GM12878 (cell line): ENCODE data around the gene LBR. TPM values are rescaled to one million over a fixed set of nuclear protein-coding genes. Genes with fewer than 3 reads are reported as not detected.

Experiments used
- ATAC-seq: fragments of 200-7000 bp; cut with Tn5 transposase; 3 replicates; pipeline ENCODE4 v1.9.1; 2020; ENCODE audit warnings: mild to moderate bottlenecking, moderate library complexity
- BruUV-seq: library from RNA; stranded (reverse); fragments of 400-500 nt; replicated peaks from 2 replicates; lab custom pipeline; 2021; lab: Mats Ljungman, UMichigan
- CTCF ChIA-PET: fragments of 300-600 bp; sonication (Branson Sonifier 250); formaldehyde crosslinking; extraction: SDS; loops from one replicate; lab custom pipeline; 2021; ENCODE audit warnings: inconsistent platforms; lab: Yijun Ruan, JAX
- POLR2A ChIA-PET: fragments of 350-600 bp; formaldehyde crosslinking; extraction: SDS; loops from one replicate; lab custom pipeline; 2021; ENCODE audit warnings: inconsistent platforms; lab: Charles Lee
- RAD21 ChIA-PET: fragments of 300-600 bp; sonication (Branson Sonifier 250); formaldehyde crosslinking; loops from one replicate; lab custom pipeline; 2023; ENCODE audit warnings: antibody characterized with exemption; ENCODE audit not compliant: unreplicated experiment; lab: Charles Lee
- SMC1A ChIA-PET: fragments of 300-600 bp; sonication (Branson Sonifier 250); formaldehyde crosslinking; loops from one replicate; lab custom pipeline; 2023; ENCODE audit not compliant: unreplicated experiment, uncharacterized antibody; lab: Charles Lee
- DNase-seq: peaks from one replicate; pipeline ENCODE4 v3.0.0-alpha.2; 2011; ENCODE audit warnings: low read depth, low spot score
- FAIRE-seq: peaks from 3 replicates; lab custom pipeline; 2011; peaks lifted over from hg19 to GRCh38; lab: Jason Lieb, UNC
- H2AFZ ChIP-seq: 2 replicates; pipeline ENCODE4 v1.6.0; 2011; ENCODE audit warnings: low read depth, low read length, control low read depth; ENCODE audit not compliant: control insufficient read depth
- H3K27ac ChIP-seq: 2 replicates; pipeline ENCODE4 v1.5.1; 2011; ENCODE audit warnings: control low read depth; ENCODE audit not compliant: control insufficient read depth, insufficient read depth
- H3K27me3 ChIP-seq, 2 experiments: replicated peaks in 1 of 2; 2 replicates each; pipeline versions ENCODE4 v1.6.0 to v1.6.1; 2011; ENCODE audit warnings: low read length in 1 of 2; ENCODE audit not compliant: control insufficient read depth in 2 of 2, insufficient read depth in 2 of 2
- H3K36me3 ChIP-seq, 2 experiments: 2 replicates each; pipeline ENCODE4 v1.5.1; 2011; ENCODE audit warnings: low read length in 1 of 2; ENCODE audit not compliant: control insufficient read depth in 2 of 2, insufficient read depth in 2 of 2
- H3K4me1 ChIP-seq: 2 replicates; pipeline ENCODE4 v1.6.1; 2011; ENCODE audit warnings: mild to moderate bottlenecking, low read length, moderate library complexity, mixed read lengths; ENCODE audit not compliant: control insufficient read depth, insufficient read depth
- H3K4me2 ChIP-seq: 2 replicates; pipeline ENCODE4 v1.6.0; 2011; ENCODE audit warnings: control low read depth; ENCODE audit not compliant: control insufficient read depth, insufficient read depth
- H3K4me3 ChIP-seq: fragments of 200-600 bp; sonication (generic); 2 replicates; pipeline ENCODE4 v1.5.1; 2016
- H3K79me2 ChIP-seq: 2 replicates; pipeline ENCODE4 v1.6.0; 2011; ENCODE audit warnings: low read length; ENCODE audit not compliant: control insufficient read depth, insufficient read depth
- H3K9ac ChIP-seq: 2 replicates; pipeline ENCODE4 v1.8.0; 2011; ENCODE audit warnings: low read length, control low read depth, mixed read lengths; ENCODE audit not compliant: control insufficient read depth, insufficient read depth
- H3K9me3 ChIP-seq: replicated peaks from 3 replicates; pipeline ENCODE4 v1.5.1; 2011; ENCODE audit warnings: mild to moderate bottlenecking, low read length; ENCODE audit not compliant: control insufficient read depth, insufficient read depth
- H4K20me1 ChIP-seq: 2 replicates; pipeline ENCODE4 v1.6.0; 2011; ENCODE audit not compliant: control insufficient read depth, insufficient read depth
- HCFC1 ChIP-seq: fragments of 150-350 bp; IDR thresholded peaks from 2 replicates; pipeline ENCODE4 v1.6.1; 2014; ENCODE audit warnings: low read length
- IKZF1 ChIP-seq: fragments of 450-650 bp; conservative IDR thresholded peaks from 2 replicates; pipeline ENCODE4 v1.6.1; 2017; ENCODE audit warnings: antibody characterized with exemption, mild to moderate bottlenecking
- IKZF2 ChIP-seq, 2 experiments: fragments of 450-650 bp; IDR thresholded peaks; 2 replicates each; pipeline ENCODE4 v1.6.1; 2017; ENCODE audit warnings: mild to moderate bottlenecking in 2 of 2, moderate library complexity in 2 of 2
- NBN ChIP-seq: fragments of 450-650 bp; IDR thresholded peaks from 2 replicates; pipeline ENCODE4 v1.6.1; 2016
- PKNOX1 ChIP-seq: fragments of 450-650 bp; IDR thresholded peaks from 2 replicates; pipeline ENCODE4 v1.6.1; 2016; ENCODE audit warnings: mild to moderate bottlenecking
- SIN3A ChIP-seq: IDR thresholded peaks from 2 replicates; pipeline ENCODE4 v1.6.1; 2012; ENCODE audit warnings: low read depth, low read length, improper control_type of control experiment
- WGBS: methylation state at CpG from one replicate; pipeline ENCODE4 v1.1.6; 2016; ENCODE audit warnings: low lambda C conversion rate; ENCODE audit not compliant: insufficient replicate concordance, insufficient coverage; ENCODE audit errors: missing lambda C conversion rate; 5-methylcytosine and 5-hydroxymethylcytosine counted together
- in situ Hi-C: fragments of 300-500 bp; cut with MboI; formaldehyde crosslinking; loops from 9 replicates; pipeline ENCODE4 v1.14.3; 2018; ENCODE audit warnings: mixed read lengths
- intact Hi-C: fragments of 100-400 bp; cut with micrococcal nuclease; formaldehyde crosslinking; loops from one replicate; pipeline ENCODE4 v1.14.2; 2022; ENCODE audit not compliant: unreplicated experiment
- polyA plus RNA-seq, 11 experiments: library from polyadenylated mRNA; depleted of rRNA in 4 of 11; unstranded in 6 of 11; stranded (reverse) in 5 of 11; fragments of >200 nt; fragmentation: Nextera tagmentation in 4 of 11; fragmentation: Illumina TruSeq in 1 of 11; extraction: Ambion mirVana in 4 of 11; extraction: Trizol in 1 of 11; gene quantifications; 1 replicate in 1 of 11; 2 replicates in 10 of 11; pipeline versions ENCODE4 v1.2.1 to v1.2.3, GENCODE V29; 2011 to 2016; ENCODE audit warnings: inconsistent platforms in 2 of 11, missing spikeins in 2 of 11, low read depth in 1 of 11
- total RNA-seq, 4 experiments: library from RNA; depleted of rRNA in 3 of 4; stranded (reverse); fragments of >200 nt in 3 of 4; fragmentation: Illumina TruSeq in 1 of 4; extraction: Trizol in 1 of 4; gene quantifications; 2 replicates each; pipeline versions ENCODE4 v1.2.1 to v1.2.3, GENCODE V29; 2013 to 2021
- TF ChIP-seq, protein P1 (sequence below): fragments of 450-650 bp; IDR thresholded peaks from 2 replicates; pipeline ENCODE4 v1.6.1; 2017; ENCODE audit warnings: mild to moderate bottlenecking, moderate library complexity

The LBR gene
- total and polyA plus RNA-seq, 10 of the 15 experiments (the other 5 are each of a cell fraction or from before 2014, with no cell fraction given), result 81.8 to 178 (median 114) TPM

DNA sequence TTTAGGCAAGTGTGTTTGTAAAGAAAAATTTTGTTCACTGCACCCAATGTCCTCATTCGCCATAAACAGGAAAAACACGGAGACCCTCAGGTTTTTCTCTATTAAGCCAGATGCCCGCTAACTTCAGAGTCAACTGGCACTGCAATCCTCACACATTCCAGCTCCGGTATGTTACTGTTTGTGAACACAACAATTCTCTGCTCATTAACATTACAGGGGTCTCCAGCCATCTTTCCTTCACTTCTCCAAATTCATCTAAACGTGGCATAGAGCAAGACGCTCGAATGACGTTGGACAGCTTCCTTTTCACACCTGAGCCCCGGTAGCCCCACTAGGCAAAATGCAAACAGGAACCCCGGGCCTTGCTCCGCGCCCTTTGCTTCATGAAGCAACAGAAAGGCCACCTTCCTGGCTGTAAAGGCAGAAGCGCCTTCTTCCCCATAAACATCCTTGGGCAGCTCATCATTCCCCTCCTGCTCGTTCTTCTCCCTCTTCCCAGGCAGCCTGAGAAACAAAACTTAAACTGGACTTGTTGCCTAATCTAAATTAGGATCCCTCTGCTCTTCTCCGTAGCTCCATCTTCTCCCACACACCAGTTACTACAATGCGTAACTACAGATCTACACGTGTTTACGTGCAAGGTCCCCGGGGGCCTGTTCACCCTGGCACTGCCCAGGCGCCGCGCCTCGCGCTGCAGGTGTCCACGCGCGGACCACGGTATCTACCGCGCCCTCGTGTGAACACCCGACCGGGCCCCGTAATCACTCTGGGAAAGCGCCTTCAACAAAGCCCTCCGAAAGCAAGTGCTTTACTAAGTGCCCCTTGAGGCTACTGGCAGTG lies 1.2 kb downstream of the LBR start (continued):
- TF ChIP-seq, protein P1, sequence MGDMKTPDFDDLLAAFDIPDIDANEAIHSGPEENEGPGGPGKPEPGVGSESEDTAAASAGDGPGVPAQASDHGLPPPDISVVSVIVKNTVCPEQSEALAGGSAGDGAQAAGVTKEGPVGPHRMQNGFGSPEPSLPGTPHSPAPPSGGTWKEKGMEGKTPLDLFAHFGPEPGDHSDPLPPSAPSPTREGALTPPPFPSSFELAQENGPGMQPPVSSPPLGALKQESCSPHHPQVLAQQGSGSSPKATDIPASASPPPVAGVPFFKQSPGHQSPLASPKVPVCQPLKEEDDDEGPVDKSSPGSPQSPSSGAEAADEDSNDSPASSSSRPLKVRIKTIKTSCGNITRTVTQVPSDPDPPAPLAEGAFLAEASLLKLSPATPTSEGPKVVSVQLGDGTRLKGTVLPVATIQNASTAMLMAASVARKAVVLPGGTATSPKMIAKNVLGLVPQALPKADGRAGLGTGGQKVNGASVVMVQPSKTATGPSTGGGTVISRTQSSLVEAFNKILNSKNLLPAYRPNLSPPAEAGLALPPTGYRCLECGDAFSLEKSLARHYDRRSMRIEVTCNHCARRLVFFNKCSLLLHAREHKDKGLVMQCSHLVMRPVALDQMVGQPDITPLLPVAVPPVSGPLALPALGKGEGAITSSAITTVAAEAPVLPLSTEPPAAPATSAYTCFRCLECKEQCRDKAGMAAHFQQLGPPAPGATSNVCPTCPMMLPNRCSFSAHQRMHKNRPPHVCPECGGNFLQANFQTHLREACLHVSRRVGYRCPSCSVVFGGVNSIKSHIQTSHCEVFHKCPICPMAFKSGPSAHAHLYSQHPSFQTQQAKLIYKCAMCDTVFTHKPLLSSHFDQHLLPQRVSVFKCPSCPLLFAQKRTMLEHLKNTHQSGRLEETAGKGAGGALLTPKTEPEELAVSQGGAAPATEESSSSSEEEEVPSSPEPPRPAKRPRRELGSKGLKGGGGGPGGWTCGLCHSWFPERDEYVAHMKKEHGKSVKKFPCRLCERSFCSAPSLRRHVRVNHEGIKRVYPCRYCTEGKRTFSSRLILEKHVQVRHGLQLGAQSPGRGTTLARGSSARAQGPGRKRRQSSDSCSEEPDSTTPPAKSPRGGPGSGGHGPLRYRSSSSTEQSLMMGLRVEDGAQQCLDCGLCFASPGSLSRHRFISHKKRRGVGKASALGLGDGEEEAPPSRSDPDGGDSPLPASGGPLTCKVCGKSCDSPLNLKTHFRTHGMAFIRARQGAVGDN, result peak; percentile 54; the same call in 1 of the 2 replicates
- TF ChIP-seq NBN (no peak), SIN3A (0 out of 2 replicates have a peak, but pooled peaks have one; percentile 40), HCFC1 (no peak), IKZF1 (no peak)

- H3K4me1 ChIP-seq, result peaks cover 19% of the 10 kb centered on the region
- DNase-seq (no peak), ATAC-seq (no peak), FAIRE-seq (no peak)
- H3K4me3 ChIP-seq, result peak overlapping the region; percentile 80
- ChIA-PET CTCF (interaction anchor here (0.6 to 3.7 kb wide), 9 partner anchors 12 to 640 kb away, joined by 3 to 42 read pairs (median 4); no protein-coding TSS in a partner anchor), POLR2A (interaction anchor here (0.6 to 2.2 kb wide), 5 partner anchors 11 to 1424 kb away, joined by 3 to 11 read pairs (median 9); no protein-coding TSS in a partner anchor), RAD21 (interaction anchor here (0.7 to 2.4 kb wide), 9 partner anchors 8 to 445 kb away, joined by 3 to 22 read pairs (median 4); no protein-coding TSS in a partner anchor), SMC1A (interaction anchor here (0.6 to 8.1 kb wide), 12 partner anchors 10 to 570 kb away, joined by 3 to 108 read pairs (median 4); no protein-coding TSS in a partner anchor)
- peak overlapping the region; percentile 96 for H3K27ac ChIP-seq
- no TSS peak for BruUV-seq
- H3K27me3 ChIP-seq, result no peaks in the 10 kb centered on the region
- H3K36me3 ChIP-seq, result peaks cover 1 to 19% of the 10 kb centered on the region in 2 experiments
- TF ChIP-seq IKZF2 (IDR thresholded peaks at IDR 0.05) (no peak), PKNOX1 (peak; percentile 68; the same call in 1 of the 2 replicates)
- peaks cover 72% of the 10 kb centered on the region for H3K79me2 ChIP-seq
- peak overlapping the region; percentile 98 for H3K9ac ChIP-seq
- intact Hi-C loops, result no loop called here
- in situ Hi-C loops, result no loop called here
- 6% methylated on average over 5 of the region's 5 CpGs for WGBS
- peak overlapping the region; percentile 99 for H3K4me2 ChIP-seq
- no peak overlapping the region for H2AFZ ChIP-seq
- peaks cover 7% of the 10 kb centered on the region; the same call in 1 of the 2 replicates for H4K20me1 ChIP-seq
- H3K9me3 ChIP-seq, result no peaks in the 10 kb centered on the region
These were observed 2.5 kb downstream of the LBR start for GRCh38 chr1:225425201-225425786.
